Smooth muscle cell (in vitro differentiated cells): Measurements from ENCODE around the gene MYO18A. TPM values are rescaled to one million over a fixed set of nuclear protein-coding genes. Genes with fewer than 3 reads are reported as not detected.

Experiments used
- DNase-seq: peaks from one replicate; lab custom pipeline; 2025; ENCODE audit not compliant: unreplicated experiment; lab: John Stamatoyannopoulos, UW
- H2AFZ ChIP-seq: fragments of 200-600 bp; sonication (generic); 2 replicates; pipeline ENCODE4 v1.6.0; 2016; ENCODE audit warnings: antibody characterized with exemption, low read depth, mild to moderate bottlenecking
- H3F3A ChIP-seq: fragments of 200-600 bp; sonication (generic); 2 replicates; pipeline ENCODE4 v1.6.0; 2017; ENCODE audit warnings: antibody characterized with exemption, low read depth
- H3K27ac ChIP-seq: fragments of 200-600 bp; sonication (generic); 2 replicates; pipeline ENCODE4 v1.5.1; 2016; ENCODE audit warnings: low read depth, mild to moderate bottlenecking
- H3K27me3 ChIP-seq: fragments of 200-600 bp; sonication (generic); 2 replicates; pipeline ENCODE4 v1.6.1; 2016; ENCODE audit warnings: low read depth, mild to moderate bottlenecking
- H3K36me3 ChIP-seq: fragments of 200-600 bp; sonication (generic); 2 replicates; pipeline ENCODE4 v1.5.1; 2016; ENCODE audit warnings: low read depth
- H3K4me1 ChIP-seq: fragments of 200-600 bp; sonication (generic); 2 replicates; pipeline ENCODE4 v1.5.1; 2016; ENCODE audit warnings: low read depth
- H3K4me2 ChIP-seq: fragments of 200-600 bp; sonication (generic); 2 replicates; pipeline ENCODE4 v1.6.0; 2016; ENCODE audit warnings: mild to moderate bottlenecking
- H3K4me3 ChIP-seq: fragments of 200-600 bp; sonication (generic); 2 replicates; pipeline ENCODE4 v1.5.1; 2016; ENCODE audit warnings: mild to moderate bottlenecking
- H3K79me2 ChIP-seq: fragments of 200-600 bp; sonication (generic); 2 replicates; pipeline ENCODE4 v1.6.0; 2016; ENCODE audit warnings: low read depth, mild to moderate bottlenecking
- H3K9ac ChIP-seq: fragments of 200-600 bp; sonication (generic); 2 replicates; pipeline ENCODE4 v1.6.0; 2016; ENCODE audit warnings: low read depth
- H3K9me3 ChIP-seq: fragments of 200-600 bp; sonication (generic); replicated peaks from 2 replicates; pipeline ENCODE4 v1.5.1; 2016; ENCODE audit warnings: low read depth
- H4K20me1 ChIP-seq: fragments of 200-600 bp; sonication (generic); 2 replicates; pipeline ENCODE4 v1.6.0; 2016; ENCODE audit warnings: low read depth
- CTCF ChIP-seq: fragments of 200-600 bp; sonication (generic); IDR thresholded peaks from 2 replicates; pipeline ENCODE4 v1.5.1; 2017; ENCODE audit warnings: borderline replicate concordance, mild to moderate bottlenecking, antibody characterized with exemption; ENCODE audit not compliant: insufficient read depth, poor library complexity, severe bottlenecking
- WGBS: methylation state at CpG from one replicate; pipeline ENCODE4 v1.1.7; 2016; ENCODE audit warnings: low lambda C conversion rate; 5-methylcytosine and 5-hydroxymethylcytosine counted together
- polyA plus RNA-seq: library from polyadenylated mRNA; unstranded; fragments of >200 nt; fragmentation: Nextera tagmentation; extraction: Ambion mirVana; gene quantifications from 2 replicates; pipeline ENCODE4 v1.2.1, GENCODE V29; 2016
- total RNA-seq: library from RNA; depleted of rRNA; stranded (reverse); fragments of >200 nt; gene quantifications from 2 replicates; pipeline ENCODE4 v1.2.3, GENCODE V29; 2014

Gene MYO18A
- total and polyA plus RNA-seq, 2 experiments from 2014 or later = 18.0 to 22.1 TPM

GRCh38 chr17:29080965-29081364 lies 99.2 kb downstream of the MYO18A start:
- no peak overlapping the region for H3K4me3 ChIP-seq
- no peaks in the 10 kb centered on the region for H3K27me3 ChIP-seq
- no peaks in the 10 kb centered on the region for H3K36me3 ChIP-seq
- no peak for DNase-seq
- whole genome bisulfite sequencing = 92% methylated on average over 14 of the region's 14 CpGs
- no peak overlapping the region for H3K27ac ChIP-seq
- H3K9me3 ChIP-seq = no peaks in the 10 kb centered on the region
- no peak overlapping the region for H3K9ac ChIP-seq
- no peaks in the 10 kb centered on the region for H3F3A ChIP-seq
- H4K20me1 ChIP-seq = no peaks in the 10 kb centered on the region
- peaks cover 7% of the 10 kb centered on the region for H3K4me1 ChIP-seq
- H3K79me2 ChIP-seq = no peaks in the 10 kb centered on the region
- H3K4me2 ChIP-seq = no peak overlapping the region
- no peak overlapping the region for H2AFZ ChIP-seq
- no peak for TF ChIP-seq CTCF

- Histone ChIP-seq H3K4me3 (no peak overlapping the region), H3K27me3 (no peaks in the 10 kb centered on the region), H2AFZ (no peak overlapping the region), H3F3A (no peaks in the 10 kb centered on the region), H3K9ac (no peak overlapping the region), H3K9me3 (no peaks in the 10 kb centered on the region), H3K36me3 (no peaks in the 10 kb centered on the region), H4K20me1 (no peaks in the 10 kb centered on the region), H3K27ac (no peak overlapping the region), H3K4me1 (peaks cover 7% of the 10 kb centered on the region), H3K79me2 (no peaks in the 10 kb centered on the region), H3K4me2 (no peak overlapping the region)
- WGBS = 98% methylated on average over 28 of the region's 33 CpGs
- TF ChIP-seq CTCF = no peak
- no peak for DNase-seq
Measured at GRCh38 chr17:29080323-29080722, 99.9 kb downstream of the MYO18A start.

DNA sequence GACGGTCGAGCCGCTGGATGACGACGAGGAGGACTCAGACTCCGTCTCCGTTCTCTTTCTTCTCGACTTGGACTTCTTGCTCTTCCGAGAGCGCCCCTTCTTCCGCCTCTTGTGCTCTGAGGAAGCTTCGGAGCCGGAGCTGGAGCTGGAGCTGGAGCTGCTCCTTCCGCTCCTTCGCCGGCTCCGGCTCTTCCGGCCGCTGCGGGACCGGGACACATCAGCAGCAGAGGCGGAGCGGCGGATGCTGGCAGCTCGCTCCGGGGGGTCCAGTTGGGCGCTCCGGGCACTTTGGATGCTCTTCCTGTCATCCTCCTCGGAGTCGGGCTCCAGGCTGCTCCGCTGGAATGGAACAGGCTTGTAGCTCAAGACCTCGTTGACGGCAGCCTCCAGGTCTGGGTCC lies 100.3 kb downstream of the MYO18A start:
- Histone ChIP-seq H3K4me3 (no peak overlapping the region), H3F3A (no peaks in the 10 kb centered on the region), H3K79me2 (no peaks in the 10 kb centered on the region), H3K27me3 (no peaks in the 10 kb centered on the region), H3K9ac (no peak overlapping the region), H4K20me1 (no peaks in the 10 kb centered on the region), H2AFZ (no peak overlapping the region), H3K4me2 (no peak overlapping the region), H3K4me1 (peaks cover 3% of the 10 kb centered on the region), H3K9me3 (no peaks in the 10 kb centered on the region), H3K36me3 (no peaks in the 10 kb centered on the region), H3K27ac (no peak overlapping the region)
- 93% methylated on average over 33 of the region's 33 CpGs for WGBS
- DNase-seq = no peak
- TF ChIP-seq CTCF = no peak

- Histone ChIP-seq H3K4me1 (no peaks in the 10 kb centered on the region), H3K4me3 (no peak overlapping the region), H3K27me3 (no peaks in the 10 kb centered on the region), H4K20me1 (no peaks in the 10 kb centered on the region), H2AFZ (no peak overlapping the region), H3K4me2 (no peak overlapping the region), H3K27ac (no peak overlapping the region), H3K9me3 (no peaks in the 10 kb centered on the region), H3F3A (no peaks in the 10 kb centered on the region), H3K36me3 (no peaks in the 10 kb centered on the region), H3K9ac (no peak overlapping the region), H3K79me2 (no peaks in the 10 kb centered on the region)
- no peak for TF ChIP-seq CTCF
- WGBS = 94% methylated on average over 16 of the region's 16 CpGs
- DNase-seq = no peak
Measured at GRCh38 chr17:29079433-29079832, 100.8 kb downstream of the MYO18A start.
